HepG2 (cell line): ENCODE measurements around the gene CYB5D1. TPM values are rescaled to one million over a fixed set of nuclear protein-coding genes. Genes with fewer than 3 reads are reported as not detected.
A peak's percentile ranks its signal among the peaks of the same experiment; 100 is the strongest.

ENCODE experiments used
- ARID4A ChIP-seq: sonication (generic); formaldehyde crosslinking; IDR thresholded peaks from 2 replicates; pipeline ENCODE4 v1.5.0; 2020; ENCODE audit warnings: mild to moderate bottlenecking, missing genetic modification reagents, borderline replicate concordance
- CCDC6 ChIP-seq: sonication (generic); formaldehyde crosslinking; IDR thresholded peaks from 2 replicates; pipeline ENCODE4 v1.8.1; 2022; ENCODE audit warnings: mild to moderate bottlenecking, missing genetic modification reagents, moderate library complexity
- CTCF ChIP-seq: sonication (generic); formaldehyde crosslinking; IDR thresholded peaks from 2 replicates; pipeline ENCODE4 v1.5.0; 2020; ENCODE audit warnings: mild to moderate bottlenecking, missing genetic modification reagents, moderate library complexity
- FOSL2 ChIP-seq: sonication (generic); formaldehyde crosslinking; IDR thresholded peaks from 2 replicates; pipeline ENCODE4 v1.4.0; 2020; ENCODE audit warnings: missing genetic modification reagents
- FOXC1 ChIP-seq: sonication (generic); formaldehyde crosslinking; IDR thresholded peaks from 2 replicates; pipeline ENCODE4 v1.8.0; 2022; ENCODE audit warnings: mild to moderate bottlenecking, missing genetic modification reagents, borderline replicate concordance
- FOXK2 ChIP-seq: fragments of 450-650 bp; IDR thresholded peaks from 2 replicates; pipeline ENCODE4 v1.6.1; 2016
- FOXP1 ChIP-seq, 2 experiments: fragments of 450-650 bp in 1 of 2; IDR thresholded peaks; 2 replicates each; pipeline ENCODE4 v1.6.1; 2017 to 2018; ENCODE audit warnings: antibody characterized with exemption in 1 of 2
- HIC2 ChIP-seq: sonication (generic); formaldehyde crosslinking; IDR thresholded peaks from 2 replicates; pipeline ENCODE4 v1.9.0; 2022; ENCODE audit warnings: low read depth, missing genetic modification reagents
- MAFG ChIP-seq: sonication (generic); formaldehyde crosslinking; IDR thresholded peaks from 2 replicates; pipeline ENCODE4 v1.5.1; 2020; ENCODE audit warnings: mild to moderate bottlenecking, missing genetic modification reagents
- MXI1 ChIP-seq: IDR thresholded peaks from 3 replicates; pipeline ENCODE4 v1.6.1; 2012; ENCODE audit warnings: low read depth, low read length, inconsistent platforms, borderline replicate concordance
- NFE2L2 ChIP-seq: fragments of 150-350 bp; IDR thresholded peaks from 2 replicates; pipeline ENCODE4 v1.6.1; 2014; ENCODE audit warnings: low read length
- PATZ1 ChIP-seq: sonication (generic); formaldehyde crosslinking; IDR thresholded peaks from 2 replicates; pipeline ENCODE4 v1.4.0; 2020; ENCODE audit warnings: missing genetic modification reagents
- PBX3 ChIP-seq: sonication (generic); formaldehyde crosslinking; IDR thresholded peaks from 2 replicates; pipeline ENCODE4 v1.8.1; 2023; ENCODE audit warnings: missing genetic modification reagents, inconsistent platforms, borderline replicate concordance
- SMAD1 ChIP-seq: sonication (generic); formaldehyde crosslinking; IDR thresholded peaks from 2 replicates; pipeline ENCODE4 v1.4.0; 2020; ENCODE audit warnings: missing genetic modification reagents, low read depth, mild to moderate bottlenecking, borderline replicate concordance
- SOX6 ChIP-seq, 2 experiments: fragments of 450-650 bp in 1 of 2; sonication (generic) in 1 of 2; formaldehyde crosslinking in 1 of 2; IDR thresholded peaks; 2 replicates each; pipeline versions ENCODE4 v1.4.0 to v1.6.1; 2017 to 2020; ENCODE audit warnings: antibody characterized with exemption in 1 of 2, mild to moderate bottlenecking in 1 of 2, missing genetic modification reagents in 1 of 2
- ZNF589 ChIP-seq: sonication (generic); formaldehyde crosslinking; conservative IDR thresholded peaks from 2 replicates; pipeline ENCODE4 v1.8.0; 2022; ENCODE audit warnings: mild to moderate bottlenecking, moderate library complexity, missing genetic modification reagents
- ZNF772 ChIP-seq: sonication (generic); formaldehyde crosslinking; IDR thresholded peaks from 2 replicates; pipeline ENCODE4 v1.5.0; 2020; ENCODE audit warnings: mild to moderate bottlenecking, missing genetic modification reagents
- polyA plus RNA-seq, 8 experiments: library from polyadenylated mRNA; depleted of rRNA in 3 of 8; stranded (reverse) in 7 of 8; unstranded in 1 of 8; fragments of >200 nt; fragmentation: Illumina TruSeq in 4 of 8; extraction: Trizol in 4 of 8; gene quantifications; 2 replicates each; pipeline versions ENCODE4 v1.2.1 to v1.2.3, GENCODE V29; 2011 to 2016; ENCODE audit warnings: low read depth in 4 of 8, missing spikeins in 1 of 8, mixed read lengths in 1 of 8; ENCODE audit not compliant: insufficient read depth in 1 of 8
- total RNA-seq, 5 experiments: library from RNA; depleted of rRNA; stranded (reverse); fragments of >200 nt; fragmentation: Illumina TruSeq; extraction: Trizol; gene quantifications; 2 replicates each; pipeline ENCODE4 v1.2.3, GENCODE V29; 2016; ENCODE audit warnings: low read depth in 1 of 5

Gene CYB5D1
- total and polyA plus RNA-seq, 2 of the 13 experiments (the other 11 are each of a cell fraction or from before 2014, with no cell fraction given): 8.9 to 17.0 TPM

GRCh38 chr17:7862692-7863437 lies 5.1 kb downstream of the CYB5D1 start (continued):
- no peak for TF ChIP-seq ZNF589
- TF ChIP-seq CCDC6 (CRISPR knock-in tag): no peak
- no peak for TF ChIP-seq SMAD1
- TF ChIP-seq FOSL2: peak; percentile 60; the same call in 1 of the 2 replicates
- TF ChIP-seq MXI1: peak; percentile 33; the same call in 1 of the 3 replicates
- peak; percentile 38; the same call in 1 of the 2 replicates for TF ChIP-seq HIC2 (CRISPR knock-in tag)
- TF ChIP-seq CTCF (CRISPR knock-in tag): peak; percentile 78
- TF ChIP-seq PBX3: no peak
- 0 out of 2 replicates have a peak, but pooled peaks have one; percentile 24 for TF ChIP-seq FOXK2
- no peak for TF ChIP-seq SOX6 (IDR thresholded peaks at IDR 0.05)
- TF ChIP-seq SOX6 (CRISPR knock-in tag; IDR thresholded peaks at IDR 0.05): peak; percentile 92
- no peak for TF ChIP-seq FOXC1
- TF ChIP-seq FOXP1 (IDR thresholded peaks at IDR 0.05): no peak
- TF ChIP-seq FOXP1 (CRISPR knock-in tag; IDR thresholded peaks at IDR 0.05): 0 out of 2 replicates have a peak, but pooled peaks have one; percentile 26
- TF ChIP-seq ARID4A (CRISPR knock-in tag): peak; percentile 25; the same call in 1 of the 2 replicates
- TF ChIP-seq MAFG (CRISPR knock-in tag): no peak
- TF ChIP-seq PATZ1 (CRISPR knock-in tag): peak; percentile 38; the same call in 1 of the 2 replicates
- no peak for TF ChIP-seq NFE2L2
- no peak for TF ChIP-seq ZNF772 (CRISPR knock-in tag)
